Measurements from ENCODE around the gene S1PR3.

DNA sequence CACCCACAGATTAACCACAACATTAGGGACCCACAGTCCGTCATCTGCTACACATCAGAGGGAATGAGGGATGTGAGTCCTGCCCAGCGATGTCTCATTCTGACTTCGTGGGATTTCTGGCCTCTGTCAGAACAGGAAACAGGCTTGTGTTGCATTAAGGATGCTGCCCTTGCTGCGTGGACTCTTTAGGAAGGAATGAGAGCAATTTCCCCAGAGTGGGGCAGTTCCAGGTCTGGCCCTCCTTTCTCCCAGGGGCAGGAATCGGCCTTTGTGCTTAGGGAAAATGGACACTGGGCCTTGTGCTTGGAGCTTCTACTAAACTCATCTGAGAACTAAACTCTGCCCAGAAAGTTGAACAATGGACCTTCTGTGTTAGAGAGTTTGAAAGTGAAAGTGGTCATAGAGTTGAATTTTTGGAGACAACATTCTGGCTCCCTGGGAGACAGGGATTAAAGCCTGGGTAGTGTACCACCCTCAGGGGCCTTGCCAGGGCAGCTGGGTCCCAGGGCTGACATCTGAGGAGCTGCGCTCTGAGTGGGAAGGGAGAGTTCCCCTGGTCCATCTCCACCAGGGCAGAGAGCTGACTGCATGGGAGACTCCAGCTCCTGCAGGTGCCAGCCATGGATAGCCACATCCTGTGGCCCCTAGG, 37.8 kb upstream of the S1PR3 start:
- no peak for TF ChIP-seq TARDBP (IDR thresholded peaks at IDR 0.05)
- TF ChIP-seq SP1 (IDR thresholded peaks at IDR 0.05): no peak
- no peak for TF ChIP-seq ARNT (IDR thresholded peaks at IDR 0.05)
- no peak for TF ChIP-seq ELF4 (IDR thresholded peaks at IDR 0.05)
- no peak for TF ChIP-seq FOXA1 (IDR thresholded peaks at IDR 0.05)
- no peak for TF ChIP-seq ZNF384 (IDR thresholded peaks at IDR 0.05)
- TF ChIP-seq NFRKB (IDR thresholded peaks at IDR 0.05): no peak
- TF ChIP-seq FOXK2 (IDR thresholded peaks at IDR 0.05): no peak
- TF ChIP-seq LEF1 (IDR thresholded peaks at IDR 0.05; ENCODE audit: borderline replicate concordance): no peak
- no peak for TF ChIP-seq L3MBTL2 (conservative IDR thresholded peaks at IDR 0.05)
- TF ChIP-seq HDGF (IDR thresholded peaks at IDR 0.05; ENCODE audit: borderline replicate concordance): no peak
- TF ChIP-seq, protein P1, sequence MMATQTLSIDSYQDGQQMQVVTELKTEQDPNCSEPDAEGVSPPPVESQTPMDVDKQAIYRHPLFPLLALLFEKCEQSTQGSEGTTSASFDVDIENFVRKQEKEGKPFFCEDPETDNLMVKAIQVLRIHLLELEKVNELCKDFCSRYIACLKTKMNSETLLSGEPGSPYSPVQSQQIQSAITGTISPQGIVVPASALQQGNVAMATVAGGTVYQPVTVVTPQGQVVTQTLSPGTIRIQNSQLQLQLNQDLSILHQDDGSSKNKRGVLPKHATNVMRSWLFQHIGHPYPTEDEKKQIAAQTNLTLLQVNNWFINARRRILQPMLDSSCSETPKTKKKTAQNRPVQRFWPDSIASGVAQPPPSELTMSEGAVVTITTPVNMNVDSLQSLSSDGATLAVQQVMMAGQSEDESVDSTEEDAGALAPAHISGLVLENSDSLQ (IDR thresholded peaks at IDR 0.05): no peak
- TF ChIP-seq BHLHE40 (IDR thresholded peaks at IDR 0.05; ENCODE audit: borderline replicate concordance): no peak
- TF ChIP-seq FOXM1 (IDR thresholded peaks at IDR 0.05; ENCODE audit: borderline replicate concordance): no peak

All from HEK293T (cell line).